ENCODE measurements around the gene MFAP4. TPM values are rescaled to one million over a fixed set of nuclear protein-coding genes. Genes with fewer than 3 reads are reported as not detected.

Gene MFAP4
- total and polyA plus RNA-seq, 11 donors, result 15.7 to 84.3 (median 35.7) TPM

DNA sequence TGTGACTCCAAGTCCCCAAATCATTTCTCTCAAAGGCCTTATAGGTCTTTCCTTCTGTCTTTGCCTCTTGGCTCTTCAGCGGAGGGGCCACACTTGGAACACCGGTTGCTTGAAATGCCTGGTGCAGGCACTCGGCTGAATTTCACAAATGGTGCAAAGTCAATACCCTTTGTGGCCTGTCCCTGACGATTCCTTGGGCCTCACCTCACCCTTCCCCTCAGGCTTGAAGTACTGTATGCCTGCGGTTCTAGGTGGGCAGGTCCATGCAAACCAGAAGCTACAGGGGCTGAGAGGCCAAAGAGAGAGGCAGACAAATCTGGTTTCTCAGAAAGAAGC, 20.4 kb downstream of the MFAP4 start:
- TF ChIP-seq, protein P1, sequence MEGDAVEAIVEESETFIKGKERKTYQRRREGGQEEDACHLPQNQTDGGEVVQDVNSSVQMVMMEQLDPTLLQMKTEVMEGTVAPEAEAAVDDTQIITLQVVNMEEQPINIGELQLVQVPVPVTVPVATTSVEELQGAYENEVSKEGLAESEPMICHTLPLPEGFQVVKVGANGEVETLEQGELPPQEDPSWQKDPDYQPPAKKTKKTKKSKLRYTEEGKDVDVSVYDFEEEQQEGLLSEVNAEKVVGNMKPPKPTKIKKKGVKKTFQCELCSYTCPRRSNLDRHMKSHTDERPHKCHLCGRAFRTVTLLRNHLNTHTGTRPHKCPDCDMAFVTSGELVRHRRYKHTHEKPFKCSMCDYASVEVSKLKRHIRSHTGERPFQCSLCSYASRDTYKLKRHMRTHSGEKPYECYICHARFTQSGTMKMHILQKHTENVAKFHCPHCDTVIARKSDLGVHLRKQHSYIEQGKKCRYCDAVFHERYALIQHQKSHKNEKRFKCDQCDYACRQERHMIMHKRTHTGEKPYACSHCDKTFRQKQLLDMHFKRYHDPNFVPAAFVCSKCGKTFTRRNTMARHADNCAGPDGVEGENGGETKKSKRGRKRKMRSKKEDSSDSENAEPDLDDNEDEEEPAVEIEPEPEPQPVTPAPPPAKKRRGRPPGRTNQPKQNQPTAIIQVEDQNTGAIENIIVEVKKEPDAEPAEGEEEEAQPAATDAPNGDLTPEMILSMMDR (IDR thresholded peaks at IDR 0.05), result no peak
- TF ChIP-seq POLR2A (IDR thresholded peaks at IDR 0.05), result no peak
- H3K36me3 ChIP-seq, result no peaks in the 10 kb centered on the region
- WGBS, 4 donors, result 92 to 99% (median 94%) methylated on average over 5 of the region's 5 CpGs

DNA sequence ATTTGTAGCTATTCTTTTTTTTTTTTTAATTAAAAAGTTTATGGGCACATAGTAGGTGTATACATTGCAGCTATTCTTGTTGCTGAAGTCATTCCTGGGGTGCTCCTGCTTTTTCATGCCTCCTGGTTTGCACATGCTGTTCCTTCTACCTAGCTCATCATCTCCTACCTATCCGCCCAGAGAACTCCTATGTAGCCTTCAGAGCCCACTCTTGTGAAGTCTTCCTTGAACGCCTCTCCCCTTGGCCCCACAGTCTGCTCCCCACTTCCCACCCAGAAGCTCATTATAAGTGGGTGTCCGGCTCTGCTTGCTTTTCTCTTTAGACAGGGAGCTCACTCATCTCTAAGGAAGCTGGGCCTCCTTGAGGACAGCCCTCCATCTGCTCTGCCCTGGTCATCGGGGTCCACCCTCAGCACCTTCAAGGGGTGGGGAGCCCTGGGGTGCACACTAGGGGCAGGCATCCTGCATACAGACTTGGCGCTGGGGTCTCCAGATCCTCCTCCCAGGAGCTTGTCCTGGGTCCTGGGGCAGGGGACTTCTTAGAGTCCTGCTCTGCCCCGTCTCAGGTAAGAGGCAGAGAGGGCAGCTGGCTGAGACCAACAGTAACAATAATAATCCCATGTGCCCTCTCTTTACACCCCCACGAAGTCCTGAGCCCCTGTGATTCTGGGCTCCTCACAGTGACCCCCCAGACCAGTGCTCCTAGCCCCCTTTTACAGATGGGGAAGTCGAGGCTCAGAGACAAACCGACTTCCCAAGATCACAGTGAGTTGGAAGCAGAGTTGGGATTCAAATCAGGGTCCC, 21.0 kb downstream of the MFAP4 start:
- DNase-seq, result no peak
- H3K9me3 ChIP-seq, result no peaks in the 10 kb centered on the region
- H3K36me3 ChIP-seq, result no peaks in the 10 kb centered on the region
- TF ChIP-seq, protein P1 (IDR thresholded peaks at IDR 0.05), result no peak
- H3K27me3 ChIP-seq, result peaks cover 0 to 2% (median 0%) of the 10 kb centered on the region in 9 donors
- ATAC-seq, result no peak
- H3K4me1 ChIP-seq, result peaks cover 0 to 46% (median 25%) of the 10 kb centered on the region in 12 donors
- no peak overlapping the region for H3K4me3 ChIP-seq
- H3K27ac ChIP-seq, result no peak overlapping the region
- WGBS, 4 donors, result 92 to 96% (median 93%) methylated on average over 7 to 9 of the region's 9 CpGs
- intact Hi-C loops (cut with DNase I), result loop anchor here in 4 of 10 donors (5.0 to 10.0 kb wide), 3 partner anchors 279 to 399 kb away; partner anchors contain the start of gene ALDH3A2 (in 2 of the 4)

More for the DNA sequence above, 20.4 kb downstream of the MFAP4 start:
- H3K4me1 ChIP-seq, result peaks cover 0 to 52% (median 28%) of the 10 kb centered on the region in 12 donors
- intact Hi-C loops (cut with DNase I), result loop anchor here in 4 of 10 donors (5.0 to 10.0 kb wide), 3 partner anchors 278 to 398 kb away; partner anchors contain the start of gene ALDH3A2 (in 2 of the 4)
- ATAC-seq, result no peak
- peaks cover 0 to 2% (median 0%) of the 10 kb centered on the region in 9 donors for H3K27me3 ChIP-seq
- H3K9me3 ChIP-seq, result no peaks in the 10 kb centered on the region
- peak in 1 of 5 donors; percentile 7 for DNase-seq
- H3K4me3 ChIP-seq, result no peak overlapping the region
- H3K27ac ChIP-seq, result no peak overlapping the region

DNA sequence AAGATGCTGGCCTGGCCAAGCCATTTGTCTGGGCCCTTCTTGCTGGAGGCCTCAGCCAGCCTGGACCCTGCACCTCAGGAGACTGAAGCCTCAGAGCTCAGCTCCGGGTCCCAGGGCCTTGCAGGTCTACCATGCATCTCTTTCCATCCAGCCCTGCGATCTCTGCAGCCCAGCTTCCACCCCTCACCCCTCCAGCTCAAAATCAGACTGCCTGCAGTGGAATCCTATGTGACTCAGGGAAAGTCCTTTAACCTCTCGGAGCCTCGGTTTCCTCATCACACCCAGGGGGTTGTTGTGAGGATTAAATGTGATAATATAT, 21.5 kb downstream of the MFAP4 start:
- DNase-seq, result no peak
- WGBS, 4 donors, result 86 to 93% (median 91%) methylated on average over 4 of the region's 4 CpGs

More for the DNA sequence above, 21.5 kb downstream of the MFAP4 start:
- no peak for TF ChIP-seq POLR2A (IDR thresholded peaks at IDR 0.05)
- TF ChIP-seq, protein P1 (IDR thresholded peaks at IDR 0.05), result no peak
- intact Hi-C loops (cut with DNase I), result loop anchor here in 4 of 10 donors (5.0 to 10.0 kb wide), 3 partner anchors 279 to 399 kb away; partner anchors contain the start of gene ALDH3A2 (in 2 of the 4)
- H3K4me1 ChIP-seq, result peaks cover 0 to 41% (median 20%) of the 10 kb centered on the region in 12 donors
- H3K36me3 ChIP-seq, result no peaks in the 10 kb centered on the region
- H3K27ac ChIP-seq, result no peak overlapping the region
- H3K27me3 ChIP-seq, result peaks cover 0 to 2% (median 0%) of the 10 kb centered on the region in 9 donors
- H3K4me3 ChIP-seq, result no peak overlapping the region
- no peak for ATAC-seq
- H3K9me3 ChIP-seq, result no peaks in the 10 kb centered on the region

All from heart left ventricle (tissue), 16 donors.